WI38 (cell line): ENCODE results near the gene APBA2.

Experiments
- H3K4me3 ChIP-seq: 2 replicates; pipeline ENCODE4 v1.5.1; 2011; ENCODE audit warnings: low read depth, mild to moderate bottlenecking, control low read depth, low read length
- CTCF ChIP-seq: IDR thresholded peaks from 2 replicates; pipeline ENCODE4 v1.5.1; 2012; ENCODE audit warnings: low read depth, mild to moderate bottlenecking, control low read depth, low read length

The APBA2 gene

GRCh38 chr15:29058903-29059539 lies 173.2 kb downstream of the APBA2 start:
- no peak overlapping the region for H3K4me3 ChIP-seq
- TF ChIP-seq CTCF, result no peak

- no peak overlapping the region for H3K4me3 ChIP-seq
- no peak for TF ChIP-seq CTCF
These were observed 174.3 kb downstream of the APBA2 start for GRCh38 chr15:29059871-29060640.

GRCh38 chr15:29061746-29062145 lies 176.0 kb downstream of the APBA2 start:
- no peak overlapping the region for H3K4me3 ChIP-seq
- TF ChIP-seq CTCF, result no peak

GRCh38 chr15:29062179-29062591 lies 176.4 kb downstream of the APBA2 start:
- no peak overlapping the region for H3K4me3 ChIP-seq
- no peak for TF ChIP-seq CTCF

- no peak for TF ChIP-seq CTCF
- no peak overlapping the region for H3K4me3 ChIP-seq
These were observed 176.9 kb downstream of the APBA2 start for GRCh38 chr15:29062626-29063025.

GRCh38 chr15:29063646-29064045 lies 177.9 kb downstream of the APBA2 start:
- no peak overlapping the region for H3K4me3 ChIP-seq
- no peak for TF ChIP-seq CTCF

GRCh38 chr15:29064290-29064689 lies 178.5 kb downstream of the APBA2 start:
- TF ChIP-seq CTCF, result no peak
- no peak overlapping the region for H3K4me3 ChIP-seq
